B cell (primary cell): ENCODE results near the gene ARHGEF37. TPM values are rescaled to one million over a fixed set of nuclear protein-coding genes. Genes with fewer than 3 reads are reported as not detected.

Experiments
- ATAC-seq: fragments of 200-7000 bp; cut with Tn5 transposase; one replicate; pipeline ENCODE4 v1.10.0; 2021; ENCODE audit warnings: low read depth, mild to moderate bottlenecking, moderate number of reproducible peaks, moderate library complexity
- CTCF ChIA-PET: fragments of 350-600 bp; sonication (Branson Sonifier 250); formaldehyde crosslinking; loops from one replicate; lab custom pipeline; 2021; ENCODE audit warnings: antibody characterized with exemption, inconsistent platforms; lab: Charles Lee
- POLR2A ChIA-PET: fragments of 350-600 bp; sonication (Branson Sonifier 250); formaldehyde crosslinking; loops from one replicate; lab custom pipeline; 2021; ENCODE audit warnings: antibody characterized with exemption; lab: Charles Lee
- DNase-seq: peaks from one replicate; pipeline ENCODE4 v3.0.0; 2013
- H2AFZ ChIP-seq: 2 replicates; pipeline ENCODE4 v1.6.1; 2012; ENCODE audit warnings: mild to moderate bottlenecking, low read depth, low read length; ENCODE audit not compliant: insufficient read depth, poor library complexity, severe bottlenecking
- H3K27ac ChIP-seq, 2 donors: 1 replicate in 1 of 2; 2 replicates in 1 of 2; pipeline ENCODE4 v1.5.1; 2012 to 2013; ENCODE audit warnings: low read length in 2 of 2, mild to moderate bottlenecking in 2 of 2, moderate library complexity in 1 of 2
- H3K27me3 ChIP-seq, 4 experiments: fragments of 200-600 bp in 1 of 4; sonication (generic) in 1 of 4; replicated peaks in 1 of 4; 1 replicate in 2 of 4; 2 replicates in 2 of 4; pipeline versions ENCODE4 v1.6.1 to v1.7.0; 2013 to 2016; ENCODE audit warnings: low read length in 3 of 4, mild to moderate bottlenecking in 2 of 4, mixed read lengths in 1 of 4, moderate library complexity in 1 of 4; ENCODE audit not compliant: insufficient read depth in 4 of 4, control insufficient read depth in 3 of 4; ENCODE audit errors: control extremely low read depth in 1 of 4
- H3K36me3 ChIP-seq, 2 experiments: replicated peaks in 1 of 2; 1 replicate in 1 of 2; 2 replicates in 1 of 2; pipeline versions ENCODE4 v1.6.1 to v1.7.1; 2013; ENCODE audit warnings: low read length in 1 of 2; ENCODE audit not compliant: insufficient read depth in 2 of 2, control insufficient read depth in 1 of 2; ENCODE audit errors: control extremely low read depth in 1 of 2, extremely low read depth in 1 of 2
- H3K4me1 ChIP-seq, 2 donors: fragments of 200-600 bp in 1 of 2; sonication (generic) in 1 of 2; 1 replicate in 1 of 2; 2 replicates in 1 of 2; pipeline versions ENCODE4 v1.5.1 to v1.6.1; 2013 to 2017; ENCODE audit warnings: low read length in 2 of 2; ENCODE audit not compliant: control insufficient read depth in 2 of 2, insufficient read depth in 2 of 2
- H3K4me2 ChIP-seq: replicated peaks from 2 replicates; pipeline ENCODE3; 2012; ENCODE audit warnings: mild to moderate bottlenecking, low read depth, low read length; ENCODE audit not compliant: poor library complexity, severe bottlenecking
- H3K4me3 ChIP-seq, 5 experiments: fragments of 200-600 bp in 1 of 5; sonication (generic) in 1 of 5; 1 replicate in 3 of 5; 2 replicates in 2 of 5; pipeline versions ENCODE4 v1.5.1 to v1.7.0; 2011 to 2016; ENCODE audit warnings: low read length in 4 of 5, mild to moderate bottlenecking in 4 of 5, low read depth in 2 of 5, control low read depth in 1 of 5, moderate library complexity in 1 of 5; ENCODE audit not compliant: insufficient read depth in 1 of 5; ENCODE audit errors: control extremely low read depth in 1 of 5, extremely low read depth in 1 of 5
- H3K79me2 ChIP-seq: fragments of 200-600 bp; sonication (generic); one replicate; pipeline ENCODE4 v1.6.0; 2016; ENCODE audit warnings: low read length; ENCODE audit not compliant: control insufficient read depth, insufficient read depth
- H3K9ac ChIP-seq: fragments of 200-600 bp; sonication (generic); 2 replicates; pipeline ENCODE4 v1.6.1; 2017; ENCODE audit warnings: mild to moderate bottlenecking, low read length, moderate library complexity
- H3K9me3 ChIP-seq, 3 donors: one replicate each; pipeline versions ENCODE4 v1.6.1 to v1.7.1; 2013; ENCODE audit warnings: low read length in 2 of 3; ENCODE audit not compliant: control insufficient read depth in 2 of 3, insufficient read depth in 1 of 3; ENCODE audit errors: control extremely low read depth in 1 of 3
- H4K20me1 ChIP-seq: 2 replicates; pipeline ENCODE4 v1.6.0; 2012; ENCODE audit warnings: mild to moderate bottlenecking, low read length; ENCODE audit not compliant: insufficient read depth, control insufficient read depth, poor library complexity, severe bottlenecking
- H3K27ac Mint-ChIP-seq: one replicate; pipeline ENCODE4 v1.8.0; 2021; ENCODE audit warnings: mixed read lengths
- H3K27me3 Mint-ChIP-seq: one replicate; pipeline ENCODE4 v1.8.0; 2021; ENCODE audit warnings: mixed read lengths
- H3K4me1 Mint-ChIP-seq: one replicate; pipeline ENCODE4 v1.8.0; 2021; ENCODE audit warnings: mixed read lengths
- H3K4me3 Mint-ChIP-seq: one replicate; pipeline ENCODE4 v1.8.0; 2021; ENCODE audit warnings: mixed read lengths
- H3K9me3 Mint-ChIP-seq: one replicate; pipeline ENCODE4 v1.8.0; 2022; ENCODE audit warnings: mixed read lengths; ENCODE audit not compliant: insufficient read depth
- CTCF ChIP-seq: fragments of 200-600 bp; IDR thresholded peaks from one replicate; pipeline ENCODE4 v1.8.0; 2022; ENCODE audit warnings: antibody characterized with exemption, mild to moderate bottlenecking
- EZH2 ChIP-seq: IDR thresholded peaks from 2 replicates; pipeline ENCODE4 v1.6.1; 2012; ENCODE audit warnings: borderline replicate concordance, low read depth, mild to moderate bottlenecking, moderate library complexity, low read length; ENCODE audit not compliant: insufficient read depth, poor library complexity, severe bottlenecking
- WGBS: methylation state at CpG from one replicate; pipeline ENCODE4 v1.1.5; 2013; ENCODE audit warnings: missing lambda C conversion rate; ENCODE audit not compliant: insufficient coverage; 5-methylcytosine and 5-hydroxymethylcytosine counted together
- intact Hi-C: fragments of 100-400 bp; cut with micrococcal nuclease; formaldehyde crosslinking; loops from one replicate; pipeline ENCODE4 v1.10.0; 2022
- polyA plus RNA-seq: library from polyadenylated mRNA; depleted of rRNA; stranded (reverse); fragments of >200 nt; gene quantifications from 2 replicates; pipeline ENCODE4 v1.2.3, GENCODE V29; 2012
- total RNA-seq, 2 donors: library from RNA; stranded (reverse); fragments of 120-200 nt in 1 of 2; gene quantifications; 1 replicate in 1 of 2; 2 replicates in 1 of 2; pipeline versions ENCODE4 v1.2.3 to v1.2.4, GENCODE V29; 2013 to 2022

ARHGEF37 gene
- total and polyA plus RNA-seq, 2 donors (not counting 1 experiment from before 2014, with no cell fraction given), result 0.06 to 1.7 TPM

- H4K20me1 ChIP-seq, result no peaks in the 10 kb centered on the region
- intact Hi-C loops, result no loop called here
- no peak overlapping the region for H3K4me3 Mint-ChIP-seq
- no peak overlapping the region for H3K27ac ChIP-seq
- no peaks in the 10 kb centered on the region for H3K36me3 ChIP-seq
- peak overlapping the region; percentile 28 for H3K27ac Mint-ChIP-seq
- H3K27me3 ChIP-seq, result no peaks in the 10 kb centered on the region
- DNase-seq (no peak), ATAC-seq (no peak)
- H2AFZ ChIP-seq, result no peak overlapping the region
- peaks cover 27% of the 10 kb centered on the region for H3K4me1 Mint-ChIP-seq
- H3K4me2 ChIP-seq, result no peak overlapping the region
- no peak overlapping the region for H3K4me3 ChIP-seq
- H3K79me2 ChIP-seq, result no peaks in the 10 kb centered on the region
- TF ChIP-seq CTCF, result no peak
- no peak for TF ChIP-seq EZH2
- no peak overlapping the region for H3K9ac ChIP-seq
- 100% methylated on average over 4 of the region's 5 CpGs for WGBS
- H3K9me3 ChIP-seq, result no peaks in the 10 kb centered on the region
- peaks cover 6% of the 10 kb centered on the region for H3K27me3 Mint-ChIP-seq
- ChIA-PET CTCF (interaction anchor here (1.0 to 1.3 kb wide), 4 partner anchors 14 to 212 kb away, joined by 3 to 5 read pairs (median 3); no protein-coding TSS in a partner anchor), POLR2A (no interaction called here)
- peaks cover 3 to 28% of the 10 kb centered on the region in 2 donors for H3K4me1 ChIP-seq
- no peaks in the 10 kb centered on the region for H3K9me3 Mint-ChIP-seq
Measured at GRCh38 chr5:149615976-149616375, 34.7 kb downstream of the ARHGEF37 start.

GRCh38 chr5:149616727-149617285, 35.5 kb downstream of the ARHGEF37 start:
- WGBS, result 50% methylated on average over 1 of the region's 3 CpGs
- H3K9me3 Mint-ChIP-seq, result no peaks in the 10 kb centered on the region
- intact Hi-C loops, result no loop called here

More at GRCh38 chr5:149616727-149617285, 35.5 kb downstream of the ARHGEF37 start:
- ChIA-PET CTCF (interaction anchor here (0.8 to 2.1 kb wide), 8 partner anchors 11 to 237 kb away, joined by 3 to 9 read pairs (median 3); no protein-coding TSS in a partner anchor), POLR2A (interaction anchor here (0.6 to 0.8 kb wide), 2 partner anchors 11 to 89 kb away, joined by 3 read pairs; no protein-coding TSS in a partner anchor)
- H3K27ac Mint-ChIP-seq, result peak overlapping the region; percentile 65
- no peak for TF ChIP-seq CTCF
- TF ChIP-seq EZH2, result no peak
- H3K27me3 Mint-ChIP-seq, result peaks cover 6% of the 10 kb centered on the region
- DNase-seq, result no peak
- H3K9ac ChIP-seq, result no peak overlapping the region
- no peaks in the 10 kb centered on the region for H3K36me3 ChIP-seq
- H4K20me1 ChIP-seq, result no peaks in the 10 kb centered on the region
- no peak overlapping the region for H3K4me2 ChIP-seq
- H3K4me1 Mint-ChIP-seq, result peaks cover 27% of the 10 kb centered on the region
- H3K9me3 ChIP-seq, result no peaks in the 10 kb centered on the region
- no peak for ATAC-seq
- H3K4me3 Mint-ChIP-seq, result peak overlapping the region; percentile 23
- H3K27ac ChIP-seq, result peak overlapping the region in 1 of 2 donors; percentile 2
- H2AFZ ChIP-seq, result no peak overlapping the region
- H3K4me1 ChIP-seq, result peaks cover 3 to 28% of the 10 kb centered on the region in 2 donors
- H3K4me3 ChIP-seq, result no peak overlapping the region
- no peaks in the 10 kb centered on the region for H3K79me2 ChIP-seq
- H3K27me3 ChIP-seq, result no peaks in the 10 kb centered on the region
